Left cardiac atrium (tissue), 4 donors: ENCODE data around the gene CARD9. TPM values are rescaled to one million over a fixed set of nuclear protein-coding genes. Genes with fewer than 3 reads are reported as not detected.
"Not testable (repeated sequence)": the region's sequence is repeated elsewhere in the genome, so short reads cannot be mapped to it uniquely, and the experiment has no call there.

Source experiments
- ATAC-seq, 2 donors: fragments of 200-7000 bp; cut with Tn5 transposase; one replicate each; pipeline ENCODE4 v1.9.1; 2020; ENCODE audit warnings: mild to moderate bottlenecking in 2 of 2, moderate library complexity in 2 of 2
- DNase-seq: peaks from one replicate; pipeline ENCODE4 v3.0.0-alpha.2; 2020
- intact Hi-C, 2 donors: fragments of 100-400 bp; cut with DNase I; formaldehyde crosslinking; loops; one replicate each; pipeline versions ENCODE4 v1.14.1 to v1.15.1; 2022 to 2023
- total RNA-seq, 2 donors: library from RNA; stranded (reverse); fragmentation: NEBNext Ultra II Directional; extraction: Animal tissue kit (Norgen Biotek cat#: 25700); gene quantifications; one replicate each; pipeline ENCODE4 v1.2.1, GENCODE V29; 2021
- donor health status: DM: no; HTN: yes; CAD: no.
- donor health status: DM: no; HTN: yes; CAD: no; lungs with severe emphysema.
- donor health status: DM: yes; HTN: yes; CAD: no.
- donor health status: Dilated cardiomyopathy.

The CARD9 gene
- total RNA-seq, 2 donors from 2014 or later: 0.86 to 2.4 TPM

DNA sequence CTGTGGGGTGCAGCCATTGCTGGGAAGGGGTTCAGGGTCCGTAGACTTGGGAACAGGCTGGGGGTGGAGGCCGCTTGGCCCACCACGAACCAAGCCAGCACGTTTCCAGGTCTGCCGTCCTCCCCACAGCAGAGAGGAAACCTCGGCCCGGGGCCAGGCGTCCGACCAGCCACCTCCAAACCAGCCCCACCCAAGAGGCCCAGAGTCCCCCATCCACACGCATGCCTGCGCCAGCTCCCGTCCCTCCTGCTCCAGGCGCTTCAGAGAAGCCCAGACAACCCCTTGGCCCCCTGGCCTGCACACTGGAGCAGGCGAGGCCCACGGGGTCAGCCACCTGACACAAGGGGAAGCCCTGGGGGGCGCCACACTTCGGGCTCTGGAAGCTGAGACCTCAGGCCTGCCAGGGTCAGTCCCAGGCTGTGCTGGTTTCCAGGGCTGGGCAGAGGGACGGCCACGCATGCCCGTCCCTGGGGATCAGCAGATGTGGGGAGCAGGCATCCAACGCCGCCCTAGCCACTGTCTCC is 16.2 kb downstream of the CARD9 start:
- ATAC-seq: no peak
- intact Hi-C loops: no loop called here
- DNase-seq: no peak

DNA sequence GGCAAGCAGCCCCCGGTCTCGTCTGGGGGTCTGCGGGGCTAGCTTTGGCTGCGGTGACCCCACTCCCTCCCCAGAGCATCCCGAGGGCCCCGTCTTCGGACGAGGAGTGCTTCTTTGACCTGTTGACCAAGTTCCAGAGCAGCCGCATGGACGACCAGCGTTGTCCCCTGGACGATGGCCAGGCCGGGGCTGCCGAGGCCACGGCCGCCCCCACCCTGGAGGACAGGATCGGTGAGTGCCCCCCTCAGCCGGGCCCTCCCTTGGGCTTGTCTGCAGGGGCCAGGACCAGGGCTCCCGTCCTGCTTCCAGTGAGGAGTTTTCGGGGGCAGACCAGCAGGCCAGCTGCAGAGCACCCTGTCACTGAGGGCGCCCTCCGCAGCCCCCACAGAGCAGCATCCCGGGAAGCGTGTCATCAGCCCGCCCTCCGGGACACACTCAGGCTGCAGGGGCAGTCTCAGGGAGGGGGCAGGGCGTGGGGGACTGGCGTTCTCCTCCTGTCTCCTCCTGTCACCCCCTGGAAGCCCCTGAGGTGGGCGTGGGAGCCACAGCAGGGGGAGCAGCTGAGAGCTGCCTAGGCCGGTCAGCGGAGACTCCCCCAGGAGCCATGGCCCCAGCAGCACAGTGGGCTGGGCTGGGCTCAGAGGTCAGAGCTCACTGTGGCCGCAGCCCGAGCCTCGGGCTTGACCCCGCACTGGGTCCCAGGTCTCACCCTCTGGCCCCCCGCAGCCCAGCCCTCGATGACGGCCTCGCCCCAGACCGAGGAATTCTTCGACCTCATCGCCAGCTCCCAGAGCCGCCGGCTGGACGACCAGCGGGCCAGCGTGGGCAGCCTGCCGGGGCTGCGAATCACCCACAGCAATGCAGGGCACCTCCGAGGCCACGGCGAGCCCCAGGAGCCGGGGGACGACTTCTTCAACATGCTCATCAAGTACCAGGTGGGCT is 17.6 kb downstream of the CARD9 start:
- DNase-seq: no peak
- no peak for ATAC-seq
- intact Hi-C loops: no loop called here

DNA sequence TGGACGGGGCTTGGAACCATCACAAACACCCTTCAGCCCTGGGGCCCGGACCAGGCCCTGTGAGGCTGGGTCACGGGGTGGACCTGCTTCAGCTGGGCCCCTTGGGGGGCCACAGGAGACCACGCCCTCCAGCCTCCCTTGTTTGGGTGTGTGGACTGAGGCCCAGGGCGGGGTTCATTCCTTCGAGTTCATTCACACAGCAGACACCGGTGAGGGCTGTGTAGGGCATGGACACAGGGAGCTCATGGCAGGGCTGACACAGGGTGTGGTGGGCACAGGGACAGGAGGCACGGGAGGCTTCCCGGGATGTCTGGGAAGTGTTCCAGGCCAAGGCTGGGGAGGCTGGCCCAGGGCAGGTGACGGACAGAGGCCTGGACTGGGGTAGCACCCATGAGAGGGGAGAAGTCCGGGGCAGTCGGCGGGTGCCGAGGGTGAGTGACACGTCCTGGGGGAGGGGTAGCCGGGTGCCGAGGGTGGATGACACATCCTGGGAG is 18.8 kb downstream of the CARD9 start:
- ATAC-seq (peak; percentile 49 to 55), DNase-seq (peak; percentile 75)
- intact Hi-C loops: no loop called here

DNA sequence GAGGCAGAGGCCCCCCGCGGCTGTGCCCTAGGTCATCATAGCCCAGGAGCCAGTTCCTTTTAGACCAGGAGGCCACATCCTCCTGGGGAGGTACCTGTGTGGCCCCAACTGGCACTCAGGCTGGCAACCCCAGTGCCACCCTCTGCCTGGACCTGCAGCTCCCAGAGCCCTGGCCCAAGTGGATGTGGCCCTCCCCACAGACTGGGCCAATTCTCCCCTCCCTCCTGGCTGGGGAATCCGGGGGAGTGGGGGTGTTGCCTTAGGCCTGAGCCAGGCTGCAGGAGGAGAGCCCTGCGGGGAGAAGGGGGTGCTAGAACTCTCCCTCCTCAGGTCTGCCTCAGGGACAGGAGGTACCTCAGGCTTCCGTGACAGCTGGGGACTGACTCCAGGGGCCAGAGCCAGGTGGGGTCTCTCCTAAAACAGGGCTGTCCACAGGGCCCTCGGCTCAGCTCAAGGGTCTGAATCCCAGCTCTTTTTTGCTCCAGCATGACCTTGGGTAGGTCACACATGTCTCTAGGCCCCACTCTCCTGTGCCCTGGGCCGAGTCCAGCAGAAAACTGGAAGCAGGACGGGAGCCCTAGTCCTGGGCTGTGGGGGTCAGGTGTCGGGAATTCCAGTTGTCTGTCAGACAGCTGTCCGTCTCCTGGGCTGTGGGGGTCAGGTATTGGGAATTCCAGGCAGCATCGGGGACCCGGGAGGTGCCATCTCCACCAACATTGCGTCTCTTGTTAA is 19.5 kb downstream of the CARD9 start:
- ATAC-seq (peak; percentile 3 to 5), DNase-seq (no peak)
- intact Hi-C loops: no loop called here

DNA sequence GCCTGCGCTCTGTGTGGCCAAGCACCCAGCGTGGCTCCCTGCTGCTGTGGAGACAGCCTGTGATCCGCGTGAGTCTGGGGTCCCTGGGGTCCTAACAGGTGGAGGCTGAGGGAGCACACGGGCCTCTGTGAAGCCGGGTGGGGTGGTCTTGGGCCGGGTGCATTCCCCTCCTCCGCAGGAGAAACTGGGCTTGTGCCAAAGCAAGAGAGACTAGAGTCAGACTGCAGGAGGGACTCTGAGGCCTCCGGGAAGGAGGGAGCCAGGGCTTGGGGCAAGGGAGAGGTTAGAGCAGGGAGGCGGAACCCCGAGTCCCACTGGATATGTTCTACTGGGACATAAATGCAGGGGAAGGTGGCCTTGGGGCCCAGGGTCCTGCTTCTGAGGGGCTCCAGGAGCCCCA is 20.4 kb downstream of the CARD9 start:
- DNase-seq (no peak), ATAC-seq (no peak)
- intact Hi-C loops: no loop called here

DNA sequence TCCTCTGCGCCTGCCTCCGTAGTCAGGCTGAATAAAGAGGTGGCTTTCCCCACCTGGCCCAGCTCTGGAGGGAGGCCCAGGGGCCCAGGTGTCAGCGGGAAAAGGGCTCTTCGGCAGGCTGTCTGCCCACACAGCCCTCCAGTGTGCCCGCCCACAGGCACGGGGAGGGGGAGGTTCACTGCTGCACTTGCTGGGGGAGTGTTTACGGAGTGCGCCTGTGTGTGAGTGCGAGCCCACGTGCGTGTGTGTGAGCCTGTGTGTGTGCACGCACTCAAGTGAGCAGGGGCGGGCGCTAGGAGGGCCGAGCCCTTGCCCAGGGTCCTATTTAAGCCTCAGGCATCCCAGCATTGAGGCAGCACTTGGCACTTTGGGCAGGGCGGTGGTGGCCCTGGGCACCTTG is 20.8 kb downstream of the CARD9 start:
- intact Hi-C loops: no loop called here
- DNase-seq (no peak), ATAC-seq (peak; percentile 8 to 31)

DNA sequence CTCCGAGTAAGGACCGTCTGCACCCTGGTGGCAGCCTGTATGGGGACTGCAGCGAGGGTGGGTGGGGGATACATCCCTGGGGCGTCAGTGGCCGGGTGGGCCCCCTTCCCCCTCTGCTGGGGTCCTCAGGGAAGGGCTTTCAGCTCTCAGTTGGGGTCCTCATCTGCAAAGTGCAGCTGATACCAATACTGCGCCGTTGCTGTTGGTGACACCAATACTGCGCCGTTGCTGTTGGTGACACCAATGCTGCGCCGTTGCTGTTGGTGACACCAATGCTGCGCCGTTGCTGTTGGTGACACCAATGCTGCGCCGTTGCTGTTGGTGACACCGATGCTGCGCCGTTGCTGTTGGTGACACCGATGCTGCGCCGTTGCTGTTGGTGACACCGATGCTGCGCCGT is 21.6 kb downstream of the CARD9 start:
- intact Hi-C loops, ATAC-seq: not testable (repeated sequence)

DNA sequence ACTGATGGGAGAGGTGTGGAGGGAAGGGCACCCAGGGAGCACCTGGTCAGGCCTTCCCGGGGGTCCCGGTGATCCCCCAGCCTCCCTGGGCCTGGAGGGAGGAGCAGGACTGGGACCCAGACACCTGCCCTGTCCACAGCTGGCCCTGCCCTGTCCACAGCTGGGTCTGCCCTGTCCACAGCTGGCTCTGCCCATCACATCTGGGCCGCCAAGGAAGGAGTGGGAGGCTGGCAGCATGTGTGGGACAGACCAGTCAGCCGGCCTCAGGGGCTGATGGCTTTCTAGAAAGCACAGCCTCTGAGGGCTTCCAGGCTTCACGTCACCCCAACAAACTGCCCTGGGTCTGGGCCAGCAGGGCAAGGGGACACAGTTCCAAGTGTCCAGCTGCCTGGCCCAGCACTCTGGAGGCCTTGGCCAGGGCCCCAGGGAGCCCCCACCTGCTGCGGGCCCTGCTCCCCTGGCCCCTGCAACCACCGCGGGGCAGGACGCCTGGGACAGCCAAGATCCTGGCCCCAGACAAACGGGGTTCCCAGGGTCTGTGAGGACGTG is 22.1 kb downstream of the CARD9 start:
- ATAC-seq (no peak), DNase-seq (no peak)
- intact Hi-C loops: no loop called here

More for the DNA sequence above, 21.6 kb downstream of the CARD9 start:
- not testable (repeated sequence) for DNase-seq

DNA sequence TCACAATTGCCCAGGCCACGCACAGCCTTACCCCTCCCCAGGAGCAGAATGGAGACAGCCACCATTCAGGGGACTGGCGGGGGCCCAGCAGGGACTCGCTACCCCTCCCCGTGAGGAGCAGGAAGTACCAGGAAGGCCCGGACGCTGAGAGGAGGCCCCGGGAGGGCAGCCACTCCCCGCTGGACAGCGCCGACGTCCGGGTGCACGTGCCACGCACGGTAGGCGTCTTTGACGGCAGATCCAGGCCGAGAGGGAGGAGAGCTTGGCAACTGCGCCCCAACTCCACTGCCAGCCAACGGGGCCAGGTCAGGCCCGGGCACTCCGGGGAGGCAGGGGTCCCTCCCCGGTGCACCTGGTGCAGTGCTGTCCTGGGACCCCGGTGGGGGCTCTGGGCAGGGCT is 23.9 kb downstream of the CARD9 start:
- intact Hi-C loops: loop anchor here in 1 of 2 donors (10.0 kb wide), 1 partner anchor 55 kb away; the partner anchor contains the start of gene SNAPC4
- ATAC-seq: no peak
- no peak for DNase-seq

DNA sequence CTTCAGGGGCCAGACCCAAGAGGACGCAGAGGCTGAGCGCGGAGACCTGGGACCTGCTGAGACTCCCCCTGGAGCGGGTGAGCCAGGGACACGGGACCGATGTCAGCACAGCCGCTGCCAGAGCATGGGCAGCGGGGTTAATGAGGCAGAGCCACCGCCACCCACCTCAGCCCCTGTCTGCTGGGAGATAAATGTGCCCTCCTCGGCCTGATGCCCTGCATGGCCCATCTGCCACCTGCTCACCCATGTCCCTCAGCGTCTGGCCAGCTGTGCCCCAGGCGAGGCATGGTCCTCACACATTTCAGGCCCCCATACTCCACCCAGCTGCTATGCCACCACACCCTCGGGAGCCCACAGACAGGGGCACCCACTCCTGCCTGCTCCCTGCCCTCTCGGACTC is 24.8 kb downstream of the CARD9 start:
- ATAC-seq: no peak
- intact Hi-C loops: loop anchor here in 1 of 2 donors (10.0 kb wide), 1 partner anchor 56 kb away; the partner anchor contains the start of gene SNAPC4
- no peak for DNase-seq

DNA sequence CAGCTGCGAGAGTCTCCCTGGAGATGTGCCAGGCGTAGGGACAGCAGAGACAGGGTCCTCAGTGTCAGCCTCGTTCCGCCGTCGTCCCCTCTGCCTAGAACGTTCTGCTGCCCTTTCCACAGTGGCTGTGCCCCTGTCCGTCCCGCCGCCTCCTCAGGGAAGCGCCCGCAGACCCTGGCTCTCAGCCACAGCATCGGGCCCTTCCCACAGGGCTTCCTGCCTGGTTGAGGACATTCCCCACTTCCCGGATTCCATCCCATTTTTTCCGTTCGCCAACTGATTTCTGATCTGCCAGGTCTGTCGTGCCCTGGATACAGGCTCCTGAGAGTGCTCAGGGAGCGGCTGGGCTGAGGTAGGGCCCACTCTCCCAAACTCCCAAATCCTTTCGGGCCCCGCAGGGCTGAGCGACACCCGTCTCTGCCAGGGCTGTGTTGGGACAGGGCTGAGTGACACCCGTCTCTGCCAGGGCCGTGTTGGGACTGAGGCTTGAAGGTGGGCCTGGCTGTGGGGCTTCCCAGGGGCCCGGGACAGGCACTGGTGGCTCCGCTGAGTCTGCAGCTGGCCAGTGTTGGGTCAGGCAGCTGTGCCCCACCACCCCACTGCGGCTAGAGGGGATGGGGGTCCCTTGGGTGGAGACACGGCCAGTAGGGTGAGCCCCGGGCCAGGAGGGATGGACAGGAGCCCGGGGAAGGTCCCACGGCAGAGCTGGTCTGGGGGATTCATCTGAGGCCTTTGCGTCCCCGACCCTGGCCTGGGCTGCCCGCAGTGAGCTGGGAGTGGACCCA is 25.8 kb downstream of the CARD9 start:
- intact Hi-C loops: loop anchor here in 1 of 2 donors (10.0 kb wide), 1 partner anchor 57 kb away; the partner anchor contains the start of gene SNAPC4
- ATAC-seq (no peak), DNase-seq (no peak)

DNA sequence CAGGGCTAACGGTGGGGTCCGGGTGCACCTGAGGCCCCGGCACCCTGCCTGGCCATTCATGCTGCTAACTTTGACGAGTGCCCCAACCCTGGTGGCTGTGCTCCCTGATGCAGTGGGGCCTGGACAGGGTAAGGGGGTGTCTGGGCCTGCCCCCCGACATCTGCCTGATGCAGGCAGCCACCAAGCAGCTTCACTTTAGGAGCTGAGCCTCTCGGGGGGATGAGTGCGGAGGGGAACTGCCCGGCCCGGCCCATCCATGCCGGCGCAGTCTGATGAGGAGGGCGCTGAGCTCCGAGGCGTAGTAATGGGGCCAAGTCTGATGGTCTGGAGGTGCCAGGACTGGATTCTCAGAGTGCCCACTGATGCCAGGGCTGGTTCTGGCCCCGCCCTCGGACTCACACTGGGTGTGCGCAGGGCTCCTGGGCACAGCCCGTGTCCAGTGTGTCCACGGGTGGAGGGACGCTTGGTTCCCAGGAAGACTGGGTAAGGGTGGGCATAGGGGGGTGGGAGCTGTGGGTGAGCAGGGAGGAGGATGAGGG is 26.5 kb downstream of the CARD9 start:
- ATAC-seq: no peak
- no peak for DNase-seq
- intact Hi-C loops: loop anchor here in 1 of 2 donors (10.0 kb wide), 1 partner anchor 58 kb away; the partner anchor contains the start of gene SNAPC4

DNA sequence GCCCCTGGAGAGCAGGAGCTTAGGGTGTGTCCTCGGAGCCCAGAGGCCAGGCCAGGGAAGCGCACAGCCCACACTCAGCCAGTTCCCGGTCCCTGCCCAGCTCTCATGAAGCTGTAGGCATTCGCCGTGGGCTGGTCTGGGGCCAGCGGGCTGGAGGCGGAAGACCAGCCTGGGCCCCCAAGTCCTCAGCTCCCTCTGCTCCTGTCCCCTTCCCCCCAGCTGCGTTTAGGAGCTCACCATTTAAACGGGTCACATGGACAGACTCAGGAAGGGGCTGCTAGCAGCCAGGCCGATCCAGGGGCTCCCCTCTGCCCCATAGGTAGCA is 27.4 kb downstream of the CARD9 start:
- intact Hi-C loops: loop anchor here in 1 of 2 donors (10.0 kb wide), 1 partner anchor 59 kb away; the partner anchor contains the start of gene SNAPC4
- DNase-seq: no peak
- ATAC-seq: no peak

DNA sequence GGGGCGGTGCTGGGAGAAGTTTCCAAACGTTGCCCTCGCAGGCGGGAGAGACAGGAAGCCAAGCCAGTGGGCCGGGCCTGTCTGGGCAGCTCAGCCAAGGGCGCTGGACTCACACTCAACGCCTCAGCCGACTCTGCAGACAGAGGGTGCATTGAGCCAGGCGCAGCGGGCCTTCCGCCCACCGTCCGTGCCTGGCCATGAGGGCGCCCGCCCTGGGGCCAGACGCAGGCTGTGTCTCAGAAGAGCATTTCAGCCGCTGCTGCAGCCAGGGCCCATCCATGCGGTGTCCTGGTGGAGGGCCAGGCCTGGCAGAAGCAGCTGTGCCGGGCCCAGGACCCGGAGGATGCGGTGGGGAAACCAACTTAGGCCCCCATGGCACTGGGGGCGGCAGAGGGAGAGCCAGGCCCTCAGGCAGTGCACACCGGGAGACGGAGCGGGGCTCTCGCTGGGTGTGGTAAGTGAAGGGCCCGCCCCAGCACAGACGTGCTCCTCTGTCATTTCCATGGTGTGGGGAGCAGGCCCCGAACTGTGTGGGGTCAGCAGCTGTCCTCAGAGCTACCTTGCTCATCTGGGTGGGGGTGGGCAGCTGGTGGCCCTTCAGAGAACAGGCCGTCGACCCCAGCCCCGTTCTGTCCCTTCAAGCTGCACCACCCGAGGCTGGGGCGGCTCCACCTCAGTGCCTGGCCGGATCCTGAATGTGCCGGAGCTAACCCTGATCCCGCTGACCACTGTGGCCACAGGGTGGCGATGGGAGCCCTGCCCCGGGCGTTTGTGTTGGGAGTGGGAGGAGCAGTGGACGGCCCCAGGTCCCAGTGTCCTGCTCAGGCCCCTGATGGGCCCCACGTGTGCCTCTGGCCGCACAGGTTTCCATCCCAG is 27.9 kb downstream of the CARD9 start:
- intact Hi-C loops: loop anchor here in 1 of 2 donors (10.0 kb wide), 1 partner anchor 59 kb away; the partner anchor contains the start of gene SNAPC4
- peak; percentile 86 for DNase-seq
- peak; percentile 58 to 62 for ATAC-seq

DNA sequence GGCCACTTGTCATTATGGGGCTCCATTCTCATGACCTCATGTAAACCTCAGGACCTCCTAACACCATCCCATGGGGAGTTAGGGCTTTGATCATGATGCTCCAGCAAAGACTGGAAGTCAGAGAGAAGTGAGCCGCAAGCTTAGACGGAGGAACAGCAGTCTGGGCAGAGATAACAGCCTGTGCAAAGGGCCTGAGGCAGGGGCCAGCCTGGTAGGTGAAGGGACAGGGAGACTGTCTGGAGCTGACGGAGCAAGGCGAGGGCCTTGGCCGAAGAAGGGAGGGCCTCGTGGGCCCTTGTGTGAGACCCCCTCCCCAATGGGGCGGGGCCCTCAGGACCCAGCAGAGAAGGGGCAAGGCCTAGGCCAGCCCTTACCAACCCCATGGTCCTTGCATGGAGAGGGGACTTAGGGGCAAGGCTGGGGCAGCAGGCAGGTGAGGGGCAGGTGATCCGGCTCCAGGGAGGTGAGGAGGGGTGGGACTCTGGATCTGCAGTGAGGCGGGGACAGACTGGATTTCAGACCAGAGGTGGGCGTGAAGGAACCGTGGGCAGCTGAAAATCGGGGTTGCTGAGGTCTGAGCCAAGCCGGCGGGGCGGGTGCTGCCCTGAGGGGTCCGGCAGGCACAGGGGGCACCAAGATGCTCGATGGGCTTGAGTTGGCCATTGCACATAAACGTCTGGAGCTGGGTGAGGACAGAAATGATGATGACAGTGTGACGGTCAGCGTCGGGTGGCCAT is 28.8 kb downstream of the CARD9 start:
- ATAC-seq: no peak
- DNase-seq: no peak
- intact Hi-C loops: loop anchor here in 1 of 2 donors (10.0 kb wide), 1 partner anchor 60 kb away; the partner anchor contains the start of gene SNAPC4

DNA sequence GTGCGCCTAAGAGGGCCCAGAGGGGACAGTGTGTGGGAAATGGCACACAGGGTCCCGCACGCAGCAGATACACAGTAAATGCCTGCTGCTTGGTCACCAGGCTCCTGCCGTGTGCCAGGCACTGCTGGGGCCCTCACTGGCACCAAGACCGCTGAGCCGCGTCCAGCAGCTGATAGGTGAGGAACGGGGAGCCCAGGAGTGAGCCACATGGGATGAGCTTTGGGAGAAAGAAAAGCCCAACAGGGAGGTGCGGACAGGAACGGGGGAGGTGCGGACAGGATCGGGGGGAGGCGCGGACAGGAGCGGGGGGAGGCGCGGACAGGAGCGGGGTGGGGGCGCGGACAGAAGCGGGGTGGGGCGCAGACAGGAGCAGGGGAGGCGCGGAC is 29.6 kb downstream of the CARD9 start:
- ATAC-seq: no peak
- intact Hi-C loops: loop anchor here in 1 of 2 donors (10.0 kb wide), 1 partner anchor 61 kb away; the partner anchor contains the start of gene SNAPC4
- DNase-seq: no peak
